Measurements from ENCODE around the gene PHLDB3. TPM values are rescaled to one million over a fixed set of nuclear protein-coding genes. Genes with fewer than 3 reads are reported as not detected.
"Not testable (repeated sequence)": the region's sequence is repeated elsewhere in the genome, so short reads cannot be mapped to it uniquely, and the experiment has no call there.

Gene PHLDB3
- polyA plus RNA-seq, 2 of the 4 experiments (the other 2 are of a cell fraction) = 5.5 to 12.0 TPM

- TF ChIP-seq ESRRA (IDR thresholded peaks at IDR 0.05; ENCODE audit: borderline replicate concordance, low read length) (no peak), JUN (IDR thresholded peaks at IDR 0.05) (no peak), SMC3 (IDR thresholded peaks at IDR 0.05) (peak; percentile 99), CTCF (IDR thresholded peaks at IDR 0.05) (peak; percentile 98), ATOH8 (CRISPR knock-in tag; IDR thresholded peaks at IDR 0.05; ENCODE audit: low read depth) (no peak), FOSB (CRISPR knock-in tag; IDR thresholded peaks at IDR 0.05) (no peak), ZSCAN20 (CRISPR knock-in tag; IDR thresholded peaks at IDR 0.05) (no peak), RAD21 (conservative IDR thresholded peaks at IDR 0.05 in 1 of 2, IDR thresholded peaks at IDR 0.05 in 1 of 2) (peak; percentile 95 to 96)
- FAIRE-seq (peak; percentile 97), ATAC-seq (peak; percentile 95 to 96), DNase-seq (ENCODE audit: low read depth in 1 of 2, low spot score in 1 of 2) (peak; percentile 80 to 86)
- no peaks in the 10 kb centered on the region for H3K9me3 ChIP-seq
- no peak overlapping the region for H3K27ac ChIP-seq
- H3K4me2 ChIP-seq = peak overlapping the region; percentile 41; the same call in 2 of the 3 replicates
- H3K4me1 ChIP-seq = no peaks in the 10 kb centered on the region
- 27% methylated on average over 14 of the region's 14 CpGs for WGBS (ENCODE audit: missing lambda C conversion rate)
- ChIA-PET CTCF (interaction anchor here (0.6 to 15.9 kb wide), 50 partner anchors 11 to 885 kb away, joined by 3 to 462 read pairs (median 4); partner anchors contain the start of genes ETHE1, IRGQ, LYPD3 and PHLDB3), POLR2A (interaction anchor here (1.0 to 1.1 kb wide), 5 partner anchors 17 to 86 kb away, joined by 3 to 15 read pairs (median 5); partner anchors contain the start of gene ZNF575)
- no peak overlapping the region for H3K4me3 ChIP-seq
These were observed 57.6 kb downstream of the PHLDB3 start for GRCh38 chr19:43446746-43447489.

GRCh38 chr19:43445426-43445825, 59.1 kb downstream of the PHLDB3 start:
- Histone ChIP-seq H3K9me3 (no peaks in the 10 kb centered on the region), H3K4me3 (no peak overlapping the region), H3K27ac (no peak overlapping the region), H3K4me2 (no peak overlapping the region), H3K4me1 (no peaks in the 10 kb centered on the region)
- TF ChIP-seq RFX5 (IDR thresholded peaks at IDR 0.05) (no peak), POLR2AphosphoS2 (conservative IDR thresholded peaks at IDR 0.05; ENCODE audit: low read length) (no peak)
- ChIA-PET CTCF (interaction anchor here (0.7 to 15.9 kb wide), 9 partner anchors 10 to 248 kb away, joined by 3 to 462 read pairs (median 71); partner anchors contain the start of genes LYPD3 and PHLDB3), POLR2A (no interaction called here)
- FAIRE-seq = no peak
- ATAC-seq = no peak
- whole genome bisulfite sequencing (ENCODE audit: missing lambda C conversion rate) = 82% methylated on average over 2 of the region's 2 CpGs
- DNase-seq (ENCODE audit: low read depth in 1 of 2, low spot score in 1 of 2) = no peak

- Histone ChIP-seq H3K27ac (no peak overlapping the region), H3K4me2 (no peak overlapping the region), H3K4me1 (peaks cover under 1% of the 10 kb centered on the region; the same call in 1 of the 3 replicates), H3K4me3 (no peak overlapping the region), H3K9me3 (peaks cover 3% of the 10 kb centered on the region; the same call in 2 of the 3 replicates)
- WGBS (ENCODE audit: missing lambda C conversion rate) = 83% methylated on average over 15 of the region's 15 CpGs
- ChIA-PET POLR2A (no interaction called here), CTCF (interaction anchor here (0.9 to 15.9 kb wide), 7 partner anchors 9 to 150 kb away, joined by 3 to 462 read pairs (median 85); partner anchors contain the start of genes LYPD3 and PHLDB3)
- no peak for ATAC-seq
- FAIRE-seq = no peak
- TF ChIP-seq FOXS1 (CRISPR knock-in tag; IDR thresholded peaks at IDR 0.05) = no peak
- no peak for TF ChIP-seq RCOR1 (IDR thresholded peaks at IDR 0.05; ENCODE audit: low read depth, low read length)
- TF ChIP-seq KDM1A (IDR thresholded peaks at IDR 0.05; ENCODE audit: low read depth) = no peak
- no peak for TF ChIP-seq HES2 (IDR thresholded peaks at IDR 0.05)
- TF ChIP-seq BHLHE40 (IDR thresholded peaks at IDR 0.05; ENCODE audit: low read depth, low read length) = no peak
- no peak for TF ChIP-seq E2F6 (IDR thresholded peaks at IDR 0.05; ENCODE audit: borderline replicate concordance, low read depth)
- no peak for TF ChIP-seq ATOH8 (CRISPR knock-in tag; IDR thresholded peaks at IDR 0.05; ENCODE audit: low read depth)
- no peak for TF ChIP-seq POLR2AphosphoS2 (conservative IDR thresholded peaks at IDR 0.05; ENCODE audit: low read length)
- TF ChIP-seq ZNF302 (CRISPR knock-in tag; IDR thresholded peaks at IDR 0.05) = no peak
- no peak for TF ChIP-seq HOXB5 (CRISPR knock-in tag; IDR thresholded peaks at IDR 0.05)
- TF ChIP-seq ZSCAN20 (CRISPR knock-in tag; IDR thresholded peaks at IDR 0.05) = no peak
- TF ChIP-seq MAX (IDR thresholded peaks at IDR 0.05) = no peak
- no peak for DNase-seq (ENCODE audit: low read depth in 1 of 2, low spot score in 1 of 2)
These were observed 59.8 kb downstream of the PHLDB3 start for GRCh38 chr19:43444531-43445287.

- H3K4me2 ChIP-seq; POLR2A ChIA-PET; FAIRE-seq; ATAC-seq; H3K27ac ChIP-seq; H3K4me1 ChIP-seq; H3K9me3 ChIP-seq; H3K4me3 ChIP-seq; DNase-seq (ENCODE audit: low read depth in 1 of 2, low spot score in 1 of 2): not testable (repeated sequence)
- WGBS (ENCODE audit: missing lambda C conversion rate) = 94% methylated on average over 9 of the region's 9 CpGs
- CTCF ChIA-PET = interaction anchor here (0.9 to 15.9 kb wide), 7 partner anchors 9 to 151 kb away, joined by 3 to 462 read pairs (median 85); partner anchors contain the start of genes LYPD3 and PHLDB3
These were observed 60.5 kb downstream of the PHLDB3 start for GRCh38 chr19:43444091-43444490.
